Vagina (tissue), 2 donors: ENCODE measurements around the gene RABEP2. TPM values are rescaled to one million over a fixed set of nuclear protein-coding genes. Genes with fewer than 3 reads are reported as not detected.
"Not testable (repeated sequence)": the region's sequence is repeated elsewhere in the genome, so short reads cannot be mapped to it uniquely, and the experiment has no call there.

Experiments used
- DNase-seq, 2 donors: peaks; one replicate each; pipeline ENCODE4 v3.0.0-alpha.2; 2017; ENCODE audit errors: extremely low spot score in 2 of 2
- H3K27ac ChIP-seq: fragments of 200-600 bp; sonication (generic); one replicate; pipeline ENCODE4 v1.5.1; 2019
- H3K27me3 ChIP-seq: fragments of 200-600 bp; sonication (generic); one replicate; pipeline ENCODE4 v1.5.1; 2019
- H3K36me3 ChIP-seq, 2 donors: fragments of 200-600 bp; sonication (generic); one replicate each; pipeline ENCODE4 v1.5.1; 2017 to 2019
- H3K4me1 ChIP-seq: fragments of 200-600 bp; sonication (generic); one replicate; pipeline ENCODE4 v1.5.1; 2019
- H3K4me3 ChIP-seq, 2 donors: fragments of 200-600 bp; sonication (generic); 1 replicate in 1 of 2; 2 replicates in 1 of 2; pipeline ENCODE4 v1.5.1; 2016 to 2019
- H3K9me3 ChIP-seq: fragments of 200-600 bp; sonication (generic); one replicate; pipeline ENCODE4 v1.5.1; 2019
- CTCF ChIP-seq, 3 experiments: fragments of 450-650 bp in 2 of 3; fragments of 200-600 bp in 1 of 3; sonication (generic) in 1 of 3; IDR thresholded peaks; one replicate each; pipeline ENCODE4 v1.5.1; 2017 to 2019; ENCODE audit warnings: antibody characterized with exemption in 3 of 3, mild to moderate bottlenecking in 2 of 3, moderate library complexity in 2 of 3
- POLR2A ChIP-seq, 2 donors: fragments of 450-650 bp; IDR thresholded peaks; one replicate each; pipeline ENCODE4 v1.6.1; 2017; ENCODE audit warnings: antibody characterized with exemption in 2 of 2, mild to moderate bottlenecking in 2 of 2, moderate library complexity in 2 of 2
- POLR2AphosphoS5 ChIP-seq, 2 donors: sonication (generic); formaldehyde crosslinking; IDR thresholded peaks; one replicate each; pipeline ENCODE4 v1.9.0; 2017; ENCODE audit warnings: antibody characterized with exemption in 2 of 2, mild to moderate bottlenecking in 2 of 2, low read depth in 1 of 2; ENCODE audit not compliant: insufficient read depth in 1 of 2
- intact Hi-C: fragments of 100-400 bp; cut with DNase I; formaldehyde crosslinking; loops from one replicate; pipeline ENCODE4 v1.15.1; 2023
- total RNA-seq: library from RNA; depleted of rRNA; stranded (reverse); fragments of >200 nt; gene quantifications from one replicate; pipeline ENCODE4 v1.2.3, GENCODE V29; 2016

Gene RABEP2
- total RNA-seq, 1 donor from 2014 or later, result 44.7 TPM

- H3K4me1 ChIP-seq, result no peaks in the 10 kb centered on the region
- no peak overlapping the region for H3K27ac ChIP-seq
- TF ChIP-seq POLR2A (IDR thresholded peaks at IDR 0.05) (no peak), CTCF (IDR thresholded peaks at IDR 0.05) (no peak), POLR2AphosphoS5 (IDR thresholded peaks at IDR 0.05; ENCODE audit: insufficient read depth in 1 of 2, low read depth in 1 of 2) (no peak)
- DNase-seq, result no peak
- H3K9me3 ChIP-seq, result no peaks in the 10 kb centered on the region
- no peaks in the 10 kb centered on the region for H3K27me3 ChIP-seq
- H3K36me3 ChIP-seq, result peaks cover 0 to 47% of the 10 kb centered on the region in 2 donors
- no peak overlapping the region for H3K4me3 ChIP-seq
- intact Hi-C loops, result no loop called here
Measured at GRCh38 chr16:28873543-28874201, 51.4 kb downstream of the RABEP2 start.

- intact Hi-C loops, result no loop called here
- Histone ChIP-seq H3K36me3 (peaks cover 0 to 55% of the 10 kb centered on the region in 2 donors), H3K4me3 (no peak overlapping the region), H3K27ac (no peak overlapping the region), H3K4me1 (no peaks in the 10 kb centered on the region), H3K27me3 (no peaks in the 10 kb centered on the region), H3K9me3 (no peaks in the 10 kb centered on the region)
- DNase-seq, result no peak
- TF ChIP-seq POLR2A (IDR thresholded peaks at IDR 0.05), result no peak
- no peak for TF ChIP-seq POLR2AphosphoS5 (IDR thresholded peaks at IDR 0.05; ENCODE audit: insufficient read depth in 1 of 2, low read depth in 1 of 2)
- no peak for TF ChIP-seq CTCF (IDR thresholded peaks at IDR 0.05)
Measured at GRCh38 chr16:28872952-28873351, 52.1 kb downstream of the RABEP2 start.

GRCh38 chr16:28869201-28869600, 55.8 kb downstream of the RABEP2 start:
- no peak overlapping the region for H3K4me3 ChIP-seq
- intact Hi-C loops, result no loop called here
- H3K4me1 ChIP-seq, result peaks cover 22% of the 10 kb centered on the region
- DNase-seq, result no peak
- TF ChIP-seq POLR2AphosphoS5 (IDR thresholded peaks at IDR 0.05; ENCODE audit: insufficient read depth in 1 of 2, low read depth in 1 of 2), result no peak
- no peak for TF ChIP-seq CTCF (IDR thresholded peaks at IDR 0.05)
- no peak for TF ChIP-seq POLR2A (IDR thresholded peaks at IDR 0.05)
- H3K27ac ChIP-seq, result no peak overlapping the region
- no peaks in the 10 kb centered on the region for H3K9me3 ChIP-seq
- H3K36me3 ChIP-seq, result peaks cover 0 to 68% of the 10 kb centered on the region in 2 donors
- no peaks in the 10 kb centered on the region for H3K27me3 ChIP-seq

- DNase-seq, intact Hi-C loops, H3K4me3 ChIP-seq, H3K27me3 ChIP-seq, H3K9me3 ChIP-seq, H3K27ac ChIP-seq: not testable (repeated sequence)
- Histone ChIP-seq H3K36me3 (peaks cover 0 to 61% of the 10 kb centered on the region in 2 donors), H3K4me1 (peaks cover 26% of the 10 kb centered on the region)
Measured at GRCh38 chr16:28867646-28868045, 57.4 kb downstream of the RABEP2 start.

- Histone ChIP-seq H3K4me3 (no peak overlapping the region), H3K9me3 (no peaks in the 10 kb centered on the region), H3K36me3 (peaks cover 0 to 57% of the 10 kb centered on the region in 2 donors), H3K27me3 (no peaks in the 10 kb centered on the region), H3K4me1 (peaks cover 30% of the 10 kb centered on the region), H3K27ac (no peak overlapping the region)
- TF ChIP-seq POLR2A (IDR thresholded peaks at IDR 0.05) (no peak), CTCF (IDR thresholded peaks at IDR 0.05) (no peak), POLR2AphosphoS5 (IDR thresholded peaks at IDR 0.05; ENCODE audit: insufficient read depth in 1 of 2, low read depth in 1 of 2) (no peak)
- DNase-seq, result no peak
- intact Hi-C loops, result no loop called here
Measured at GRCh38 chr16:28867241-28867640, 57.8 kb downstream of the RABEP2 start.
